WTC11 (cell line): ENCODE measurements around the gene MTREX. TPM values are rescaled to one million over a fixed set of nuclear protein-coding genes. Genes with fewer than 3 reads are reported as not detected.

Experiments used
- ATAC-seq: fragments of 200-7000 bp; cut with Tn5 transposase; 2 replicates; pipeline ENCODE4 v1.10.0; 2021; ENCODE audit warnings: mild to moderate bottlenecking, moderate library complexity
- CTCF ChIA-PET: fragments of 300-600 bp; sonication (Branson Sonifier 250); formaldehyde crosslinking; loops from one replicate; lab custom pipeline; 2021; ENCODE audit warnings: antibody characterized with exemption; lab: Charles Lee
- POLR2A ChIA-PET: fragments of 350-600 bp; sonication (Branson Sonifier 250); formaldehyde crosslinking; loops from one replicate; lab custom pipeline; 2021; ENCODE audit warnings: antibody characterized with exemption; lab: Charles Lee
- DNase-seq: peaks from one replicate; pipeline ENCODE4 v3.0.0; 2021; ENCODE audit warnings: low spot score
- H3K27ac Mint-ChIP-seq: 2 replicates; pipeline ENCODE4 v1.8.0; 2021; ENCODE audit warnings: mixed read lengths
- H3K27me3 Mint-ChIP-seq: 2 replicates; pipeline ENCODE4 v1.8.0; 2021; ENCODE audit warnings: low read depth, mild to moderate bottlenecking, moderate library complexity, mixed read lengths
- H3K36me3 Mint-ChIP-seq: 2 replicates; pipeline ENCODE4 v1.8.0; 2021; ENCODE audit warnings: mixed read lengths
- H3K4me1 Mint-ChIP-seq: 2 replicates; pipeline ENCODE4 v1.8.0; 2022; ENCODE audit warnings: mixed read lengths
- H3K4me3 Mint-ChIP-seq: 2 replicates; pipeline ENCODE4 v1.8.0; 2021; ENCODE audit warnings: mild to moderate bottlenecking, moderate library complexity, mixed read lengths
- H3K9me3 Mint-ChIP-seq: 2 replicates; pipeline ENCODE4 v1.8.0; 2021; ENCODE audit warnings: mixed read lengths
- CREB1 ChIP-seq: sonication (generic); formaldehyde crosslinking; IDR thresholded peaks from 2 replicates; pipeline ENCODE4 v1.8.0; 2023; ENCODE audit warnings: mild to moderate bottlenecking, missing genetic modification reagents
- ELF4 ChIP-seq: sonication (generic); formaldehyde crosslinking; IDR thresholded peaks from 2 replicates; pipeline ENCODE4 v1.8.1; 2022; ENCODE audit warnings: low read depth, mild to moderate bottlenecking, moderate library complexity, missing genetic modification reagents
- GABPB1 ChIP-seq: sonication (generic); formaldehyde crosslinking; IDR thresholded peaks from 2 replicates; pipeline ENCODE4 v1.8.1; 2023; ENCODE audit warnings: mild to moderate bottlenecking, missing genetic modification reagents
- NFE2L1 ChIP-seq: sonication (generic); formaldehyde crosslinking; IDR thresholded peaks from 2 replicates; pipeline ENCODE4 v1.8.1; 2023; ENCODE audit warnings: missing genetic modification reagents
- PRRX2 ChIP-seq: fragments of 250-450 bp; sonication (Bioruptor Pico); IDR thresholded peaks from 2 replicates; pipeline ENCODE4 v1.8.0; 2021; ENCODE audit warnings: mild to moderate bottlenecking
- SOX15 ChIP-seq: fragments of 250-450 bp; sonication (Bioruptor Pico); IDR thresholded peaks from 2 replicates; pipeline ENCODE4 v1.9.0; 2021; ENCODE audit warnings: mild to moderate bottlenecking
- TCF7 ChIP-seq: sonication (generic); formaldehyde crosslinking; IDR thresholded peaks from 2 replicates; pipeline ENCODE4 v1.8.0; 2022; ENCODE audit warnings: mild to moderate bottlenecking, low read depth, missing genetic modification reagents, moderate library complexity
- TP53 ChIP-seq: sonication (generic); formaldehyde crosslinking; IDR thresholded peaks from 2 replicates; pipeline ENCODE4 v1.8.1; 2023; ENCODE audit warnings: mild to moderate bottlenecking, missing genetic modification reagents
- ZBTB21 ChIP-seq: sonication (generic); formaldehyde crosslinking; IDR thresholded peaks from 2 replicates; pipeline ENCODE4 v1.8.1; 2023; ENCODE audit warnings: mild to moderate bottlenecking, missing genetic modification reagents, borderline replicate concordance
- ZNF121 ChIP-seq: sonication (generic); formaldehyde crosslinking; IDR thresholded peaks from 2 replicates; pipeline ENCODE4 v1.8.0; 2023; ENCODE audit warnings: missing genetic modification reagents
- ZNF138 ChIP-seq: sonication (generic); formaldehyde crosslinking; conservative IDR thresholded peaks from 2 replicates; pipeline ENCODE4 v1.8.1; 2022; ENCODE audit warnings: mild to moderate bottlenecking, moderate library complexity, missing genetic modification reagents
- ZNF423 ChIP-seq: fragments of 250-450 bp; sonication (Bioruptor Pico); IDR thresholded peaks from 2 replicates; pipeline ENCODE4 v2.1.2; 2022; ENCODE audit warnings: mild to moderate bottlenecking, moderate library complexity
- ZNF671 ChIP-seq: fragments of 250-450 bp; sonication (Bioruptor Pico); IDR thresholded peaks from 2 replicates; pipeline ENCODE4 v1.8.0; 2021; ENCODE audit warnings: mild to moderate bottlenecking
- total RNA-seq: library from RNA; stranded (reverse); gene quantifications from 3 replicates; pipeline ENCODE4 v1.2.3, GENCODE V29; 2021
- TF ChIP-seq, protein P1 (sequence below): sonication (generic); formaldehyde crosslinking; conservative IDR thresholded peaks from 2 replicates; pipeline ENCODE4 v1.8.1; 2023; ENCODE audit warnings: mild to moderate bottlenecking, low read depth, missing genetic modification reagents, moderate library complexity
- TF ChIP-seq, protein P2 (sequence below): sonication (generic); formaldehyde crosslinking; IDR thresholded peaks from 2 replicates; pipeline ENCODE4 v1.8.0; 2023; ENCODE audit warnings: mild to moderate bottlenecking, missing genetic modification reagents
- TF ChIP-seq, protein P3 (sequence below): sonication (generic); formaldehyde crosslinking; IDR thresholded peaks from 2 replicates; pipeline ENCODE4 v1.8.1; 2023; ENCODE audit warnings: mild to moderate bottlenecking, missing genetic modification reagents
- TF ChIP-seq, protein P4 (sequence below): sonication (generic); formaldehyde crosslinking; IDR thresholded peaks from 2 replicates; pipeline ENCODE4 v1.8.0; 2022; ENCODE audit warnings: mild to moderate bottlenecking, missing genetic modification reagents
- TF ChIP-seq, protein P5 (sequence below): sonication (generic); formaldehyde crosslinking; IDR thresholded peaks from 2 replicates; pipeline ENCODE4 v1.8.1; 2023; ENCODE audit warnings: mild to moderate bottlenecking, missing genetic modification reagents, moderate library complexity
- TF ChIP-seq, protein P6 (sequence below): fragments of 250-450 bp; sonication (Bioruptor Pico); IDR thresholded peaks from 2 replicates; pipeline ENCODE4 v1.9.0; 2021; ENCODE audit warnings: moderate library complexity, mild to moderate bottlenecking, inconsistent platforms, borderline replicate concordance
- TF ChIP-seq, protein P7 (sequence below): sonication (generic); formaldehyde crosslinking; IDR thresholded peaks from 2 replicates; pipeline ENCODE4 v1.8.1; 2022; ENCODE audit warnings: low read depth, mild to moderate bottlenecking, moderate library complexity, missing genetic modification reagents, borderline replicate concordance
- TF ChIP-seq, protein P8 (sequence below): sonication (generic); formaldehyde crosslinking; IDR thresholded peaks from 2 replicates; pipeline ENCODE4 v1.8.0; 2023; ENCODE audit warnings: missing genetic modification reagents

Gene MTREX
- total RNA-seq, 1 experiment from 2014 or later, result 110 TPM

DNA sequence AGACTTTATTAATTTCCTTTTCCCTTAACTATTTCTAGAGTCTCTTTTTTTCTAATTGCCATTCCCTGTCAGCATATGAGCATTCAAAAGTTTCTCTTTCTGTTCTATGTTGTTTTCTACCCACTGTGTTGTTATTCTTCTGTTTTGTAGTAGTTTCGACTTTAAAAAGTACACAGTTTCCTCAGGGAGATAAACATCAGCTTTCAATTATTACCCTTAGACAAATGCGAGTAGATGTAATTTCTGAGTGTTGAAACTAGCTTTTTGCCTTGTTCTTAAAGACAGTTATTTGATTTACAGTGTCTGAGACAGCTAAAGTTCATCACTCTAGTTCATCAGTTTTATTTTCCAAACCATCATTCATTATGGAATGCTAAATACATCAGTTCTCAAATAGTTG lies 19.5 kb downstream of the MTREX start:
- no peak for ATAC-seq
- H3K4me1 Mint-ChIP-seq, result no peaks in the 10 kb centered on the region
- peaks cover 42% of the 10 kb centered on the region for H3K36me3 Mint-ChIP-seq
- no peak overlapping the region for H3K4me3 Mint-ChIP-seq
- H3K27me3 Mint-ChIP-seq, result no peaks in the 10 kb centered on the region
- TF ChIP-seq ZBTB21 (no peak), ZNF121 (CRISPR knock-in tag) (no peak), ZNF423 (CRISPR knock-in tag) (no peak), NFE2L1 (no peak), PRRX2 (CRISPR knock-in tag) (no peak), SOX15 (CRISPR knock-in tag) (no peak), TP53 (CRISPR knock-in tag) (no peak), CREB1 (CRISPR knock-in tag) (no peak)
- TF ChIP-seq, protein P1, sequence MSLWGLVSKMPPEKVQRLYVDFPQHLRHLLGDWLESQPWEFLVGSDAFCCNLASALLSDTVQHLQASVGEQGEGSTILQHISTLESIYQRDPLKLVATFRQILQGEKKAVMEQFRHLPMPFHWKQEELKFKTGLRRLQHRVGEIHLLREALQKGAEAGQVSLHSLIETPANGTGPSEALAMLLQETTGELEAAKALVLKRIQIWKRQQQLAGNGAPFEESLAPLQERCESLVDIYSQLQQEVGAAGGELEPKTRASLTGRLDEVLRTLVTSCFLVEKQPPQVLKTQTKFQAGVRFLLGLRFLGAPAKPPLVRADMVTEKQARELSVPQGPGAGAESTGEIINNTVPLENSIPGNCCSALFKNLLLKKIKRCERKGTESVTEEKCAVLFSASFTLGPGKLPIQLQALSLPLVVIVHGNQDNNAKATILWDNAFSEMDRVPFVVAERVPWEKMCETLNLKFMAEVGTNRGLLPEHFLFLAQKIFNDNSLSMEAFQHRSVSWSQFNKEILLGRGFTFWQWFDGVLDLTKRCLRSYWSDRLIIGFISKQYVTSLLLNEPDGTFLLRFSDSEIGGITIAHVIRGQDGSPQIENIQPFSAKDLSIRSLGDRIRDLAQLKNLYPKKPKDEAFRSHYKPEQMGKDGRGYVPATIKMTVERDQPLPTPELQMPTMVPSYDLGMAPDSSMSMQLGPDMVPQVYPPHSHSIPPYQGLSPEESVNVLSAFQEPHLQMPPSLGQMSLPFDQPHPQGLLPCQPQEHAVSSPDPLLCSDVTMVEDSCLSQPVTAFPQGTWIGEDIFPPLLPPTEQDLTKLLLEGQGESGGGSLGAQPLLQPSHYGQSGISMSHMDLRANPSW (CRISPR knock-in tag), result no peak
- ChIA-PET CTCF (no interaction called here), POLR2A (no interaction called here)
- H3K27ac Mint-ChIP-seq, result no peak overlapping the region
- DNase-seq, result no peak
- H3K9me3 Mint-ChIP-seq, result no peaks in the 10 kb centered on the region

DNA sequence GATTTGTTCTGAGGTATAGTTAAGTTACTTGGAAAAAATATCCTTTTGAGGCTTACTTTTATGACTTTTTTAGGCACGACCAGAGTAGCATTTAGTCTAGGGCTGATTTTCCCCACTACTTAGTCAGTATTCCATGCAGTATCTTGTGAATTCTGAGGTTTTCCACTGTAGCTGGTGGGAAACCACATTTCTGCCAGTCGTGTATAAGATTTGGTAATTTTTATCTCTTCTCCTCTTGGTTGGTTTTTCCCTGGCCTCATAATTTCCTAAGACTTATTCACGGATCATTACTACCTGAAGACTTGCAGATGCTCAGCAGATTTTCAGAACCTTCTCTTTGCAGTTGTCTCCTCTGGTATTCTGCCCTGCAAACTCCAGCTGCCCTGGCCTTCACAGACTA lies 23.5 kb downstream of the MTREX start:
- DNase-seq (no peak), ATAC-seq (no peak)
- Mint-ChIP-seq H3K4me1 (no peaks in the 10 kb centered on the region), H3K27ac (0 out of 2 replicates have a peak overlapping the region, but pooled peaks have one; percentile 46), H3K36me3 (peaks cover 49% of the 10 kb centered on the region), H3K4me3 (no peak overlapping the region), H3K27me3 (no peaks in the 10 kb centered on the region), H3K9me3 (no peaks in the 10 kb centered on the region)
- CTCF ChIA-PET, result no interaction called here
- POLR2A ChIA-PET, result no interaction called here
- no peak for TF ChIP-seq ZNF138 (CRISPR knock-in tag)
- TF ChIP-seq, protein P2, sequence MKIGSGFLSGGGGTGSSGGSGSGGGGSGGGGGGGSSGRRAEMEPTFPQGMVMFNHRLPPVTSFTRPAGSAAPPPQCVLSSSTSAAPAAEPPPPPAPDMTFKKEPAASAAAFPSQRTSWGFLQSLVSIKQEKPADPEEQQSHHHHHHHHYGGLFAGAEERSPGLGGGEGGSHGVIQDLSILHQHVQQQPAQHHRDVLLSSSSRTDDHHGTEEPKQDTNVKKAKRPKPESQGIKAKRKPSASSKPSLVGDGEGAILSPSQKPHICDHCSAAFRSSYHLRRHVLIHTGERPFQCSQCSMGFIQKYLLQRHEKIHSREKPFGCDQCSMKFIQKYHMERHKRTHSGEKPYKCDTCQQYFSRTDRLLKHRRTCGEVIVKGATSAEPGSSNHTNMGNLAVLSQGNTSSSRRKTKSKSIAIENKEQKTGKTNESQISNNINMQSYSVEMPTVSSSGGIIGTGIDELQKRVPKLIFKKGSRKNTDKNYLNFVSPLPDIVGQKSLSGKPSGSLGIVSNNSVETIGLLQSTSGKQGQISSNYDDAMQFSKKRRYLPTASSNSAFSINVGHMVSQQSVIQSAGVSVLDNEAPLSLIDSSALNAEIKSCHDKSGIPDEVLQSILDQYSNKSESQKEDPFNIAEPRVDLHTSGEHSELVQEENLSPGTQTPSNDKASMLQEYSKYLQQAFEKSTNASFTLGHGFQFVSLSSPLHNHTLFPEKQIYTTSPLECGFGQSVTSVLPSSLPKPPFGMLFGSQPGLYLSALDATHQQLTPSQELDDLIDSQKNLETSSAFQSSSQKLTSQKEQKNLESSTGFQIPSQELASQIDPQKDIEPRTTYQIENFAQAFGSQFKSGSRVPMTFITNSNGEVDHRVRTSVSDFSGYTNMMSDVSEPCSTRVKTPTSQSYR, result no peak
- no peak for TF ChIP-seq ZNF671 (CRISPR knock-in tag)
- no peak for TF ChIP-seq ELF4 (CRISPR knock-in tag)
- no peak for TF ChIP-seq ZNF121 (CRISPR knock-in tag)
- TF ChIP-seq, protein P3, sequence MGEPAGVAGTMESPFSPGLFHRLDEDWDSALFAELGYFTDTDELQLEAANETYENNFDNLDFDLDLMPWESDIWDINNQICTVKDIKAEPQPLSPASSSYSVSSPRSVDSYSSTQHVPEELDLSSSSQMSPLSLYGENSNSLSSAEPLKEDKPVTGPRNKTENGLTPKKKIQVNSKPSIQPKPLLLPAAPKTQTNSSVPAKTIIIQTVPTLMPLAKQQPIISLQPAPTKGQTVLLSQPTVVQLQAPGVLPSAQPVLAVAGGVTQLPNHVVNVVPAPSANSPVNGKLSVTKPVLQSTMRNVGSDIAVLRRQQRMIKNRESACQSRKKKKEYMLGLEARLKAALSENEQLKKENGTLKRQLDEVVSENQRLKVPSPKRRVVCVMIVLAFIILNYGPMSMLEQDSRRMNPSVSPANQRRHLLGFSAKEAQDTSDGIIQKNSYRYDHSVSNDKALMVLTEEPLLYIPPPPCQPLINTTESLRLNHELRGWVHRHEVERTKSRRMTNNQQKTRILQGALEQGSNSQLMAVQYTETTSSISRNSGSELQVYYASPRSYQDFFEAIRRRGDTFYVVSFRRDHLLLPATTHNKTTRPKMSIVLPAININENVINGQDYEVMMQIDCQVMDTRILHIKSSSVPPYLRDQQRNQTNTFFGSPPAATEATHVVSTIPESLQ (CRISPR knock-in tag), result no peak
- TF ChIP-seq, protein P4, sequence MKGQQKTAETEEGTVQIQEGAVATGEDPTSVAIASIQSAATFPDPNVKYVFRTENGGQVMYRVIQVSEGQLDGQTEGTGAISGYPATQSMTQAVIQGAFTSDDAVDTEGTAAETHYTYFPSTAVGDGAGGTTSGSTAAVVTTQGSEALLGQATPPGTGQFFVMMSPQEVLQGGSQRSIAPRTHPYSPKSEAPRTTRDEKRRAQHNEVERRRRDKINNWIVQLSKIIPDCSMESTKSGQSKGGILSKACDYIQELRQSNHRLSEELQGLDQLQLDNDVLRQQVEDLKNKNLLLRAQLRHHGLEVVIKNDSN (CRISPR knock-in tag), result no peak
- TF ChIP-seq GABPB1, result no peak
- TF ChIP-seq, protein P1 (CRISPR knock-in tag), result no peak
- TF ChIP-seq, protein P5, sequence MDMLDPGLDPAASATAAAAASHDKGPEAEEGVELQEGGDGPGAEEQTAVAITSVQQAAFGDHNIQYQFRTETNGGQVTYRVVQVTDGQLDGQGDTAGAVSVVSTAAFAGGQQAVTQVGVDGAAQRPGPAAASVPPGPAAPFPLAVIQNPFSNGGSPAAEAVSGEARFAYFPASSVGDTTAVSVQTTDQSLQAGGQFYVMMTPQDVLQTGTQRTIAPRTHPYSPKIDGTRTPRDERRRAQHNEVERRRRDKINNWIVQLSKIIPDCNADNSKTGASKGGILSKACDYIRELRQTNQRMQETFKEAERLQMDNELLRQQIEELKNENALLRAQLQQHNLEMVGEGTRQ (CRISPR knock-in tag), result no peak
- TF ChIP-seq CREB1 (CRISPR knock-in tag), result no peak
- TF ChIP-seq, protein P6, sequence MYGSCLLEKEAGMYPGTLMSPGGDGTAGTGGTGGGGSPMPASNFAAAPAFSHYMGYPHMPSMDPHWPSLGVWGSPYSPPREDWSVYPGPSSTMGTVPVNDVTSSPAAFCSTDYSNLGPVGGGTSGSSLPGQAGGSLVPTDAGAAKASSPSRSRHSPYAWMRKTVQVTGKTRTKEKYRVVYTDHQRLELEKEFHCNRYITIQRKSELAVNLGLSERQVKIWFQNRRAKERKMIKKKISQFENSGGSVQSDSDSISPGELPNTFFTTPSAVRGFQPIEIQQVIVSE (CRISPR knock-in tag), result no peak
- TF ChIP-seq, protein P7, sequence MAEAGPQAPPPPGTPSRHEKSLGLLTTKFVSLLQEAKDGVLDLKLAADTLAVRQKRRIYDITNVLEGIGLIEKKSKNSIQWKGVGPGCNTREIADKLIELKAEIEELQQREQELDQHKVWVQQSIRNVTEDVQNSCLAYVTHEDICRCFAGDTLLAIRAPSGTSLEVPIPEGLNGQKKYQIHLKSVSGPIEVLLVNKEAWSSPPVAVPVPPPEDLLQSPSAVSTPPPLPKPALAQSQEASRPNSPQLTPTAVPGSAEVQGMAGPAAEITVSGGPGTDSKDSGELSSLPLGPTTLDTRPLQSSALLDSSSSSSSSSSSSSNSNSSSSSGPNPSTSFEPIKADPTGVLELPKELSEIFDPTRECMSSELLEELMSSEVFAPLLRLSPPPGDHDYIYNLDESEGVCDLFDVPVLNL (CRISPR knock-in tag), result no peak
- no peak for TF ChIP-seq TCF7 (CRISPR knock-in tag)
- TF ChIP-seq, protein P8, sequence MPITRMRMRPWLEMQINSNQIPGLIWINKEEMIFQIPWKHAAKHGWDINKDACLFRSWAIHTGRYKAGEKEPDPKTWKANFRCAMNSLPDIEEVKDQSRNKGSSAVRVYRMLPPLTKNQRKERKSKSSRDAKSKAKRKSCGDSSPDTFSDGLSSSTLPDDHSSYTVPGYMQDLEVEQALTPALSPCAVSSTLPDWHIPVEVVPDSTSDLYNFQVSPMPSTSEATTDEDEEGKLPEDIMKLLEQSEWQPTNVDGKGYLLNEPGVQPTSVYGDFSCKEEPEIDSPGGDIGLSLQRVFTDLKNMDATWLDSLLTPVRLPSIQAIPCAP, result no peak
